Panc1 (cell line): ENCODE measurements around the gene KCND3. TPM values are rescaled to one million over a fixed set of nuclear protein-coding genes. Genes with fewer than 3 reads are reported as not detected.

ENCODE experiments used
- ATAC-seq: fragments of 200-7000 bp; cut with Tn5 transposase; 2 replicates; pipeline ENCODE4 v1.9.1; 2020; ENCODE audit warnings: mild to moderate bottlenecking, moderate library complexity
- BruUV-seq: library from RNA; stranded (reverse); fragments of 400-500 nt; replicated peaks from 2 replicates; lab custom pipeline; 2021; lab: Mats Ljungman, UMichigan
- CTCF ChIA-PET: fragments of 300-600 bp; sonication (Branson Sonifier 250); formaldehyde crosslinking; loops from one replicate; lab custom pipeline; 2022; ENCODE audit warnings: antibody characterized with exemption; lab: Charles Lee
- POLR2A ChIA-PET: fragments of 300-600 bp; sonication (Branson Sonifier 250); formaldehyde crosslinking; loops from one replicate; lab custom pipeline; 2022; ENCODE audit warnings: antibody characterized with exemption; lab: Charles Lee
- DNase-seq: peaks from one replicate; pipeline ENCODE4 v3.0.0-alpha.2; 2010; ENCODE audit warnings: low read depth, low spot score
- H3K27ac ChIP-seq: 2 replicates; pipeline ENCODE4 v1.5.1; 2011; ENCODE audit warnings: mild to moderate bottlenecking, low read length, inconsistent platforms
- H3K27me3 ChIP-seq: fragments of 200-500 bp; sonication (Bioruptor generic); 2 replicates; pipeline ENCODE4 v1.6.0; 2014; ENCODE audit warnings: low read length, inconsistent platforms; ENCODE audit not compliant: control insufficient read depth, insufficient read depth
- H3K36me3 ChIP-seq: fragments of 200-500 bp; sonication (Bioruptor generic); 2 replicates; pipeline ENCODE4 v1.5.1; 2014; ENCODE audit warnings: inconsistent platforms, mild to moderate bottlenecking, low read length, moderate library complexity; ENCODE audit not compliant: control insufficient read depth, insufficient read depth
- H3K4me1 ChIP-seq: 2 replicates; pipeline ENCODE4 v1.5.1; 2011; ENCODE audit warnings: inconsistent platforms, mild to moderate bottlenecking, low read length, moderate library complexity; ENCODE audit not compliant: control insufficient read depth, insufficient read depth
- H3K4me3 ChIP-seq, 2 experiments: 2 replicates each; pipeline ENCODE4 v1.5.1; 2011 to 2012; ENCODE audit warnings: low read depth in 2 of 2, low read length in 2 of 2, mild to moderate bottlenecking in 2 of 2, inconsistent platforms in 1 of 2, moderate library complexity in 1 of 2
- H3K9me3 ChIP-seq: fragments of 200-500 bp; sonication (Bioruptor generic); 2 replicates; pipeline ENCODE4 v1.5.1; 2014; ENCODE audit warnings: low read depth, mild to moderate bottlenecking, inconsistent platforms, low read length, moderate library complexity; ENCODE audit not compliant: control insufficient read depth, insufficient read depth
- CTCF ChIP-seq: fragments of 450-650 bp; IDR thresholded peaks from 2 replicates; pipeline ENCODE4 v1.5.1; 2017; ENCODE audit warnings: mild to moderate bottlenecking
- POLR2AphosphoS5 ChIP-seq: IDR thresholded peaks from 2 replicates; pipeline ENCODE4 v1.6.1; 2012; ENCODE audit warnings: mild to moderate bottlenecking, low read depth, low read length, moderate library complexity
- REST ChIP-seq, 2 experiments: IDR thresholded peaks; 2 replicates each; pipeline ENCODE4 v1.6.1; 2011 to 2012; ENCODE audit warnings: low read depth in 2 of 2, control low read depth in 1 of 2, low read length in 1 of 2, mild to moderate bottlenecking in 1 of 2, moderate library complexity in 1 of 2; ENCODE audit not compliant: insufficient read depth in 1 of 2
- TCF7L2 ChIP-seq: IDR thresholded peaks from 2 replicates; pipeline ENCODE4 v1.6.1; 2011; ENCODE audit warnings: mild to moderate bottlenecking, low read depth, low read length, inconsistent platforms
- in situ Hi-C: cut with HindIII; loops from 2 replicates; pipeline ENCODE4 v1.10.0; 2016; ENCODE audit warnings: low sequenced_read_pairs, low pct_unique_long_range_greater_than_20kb
- intact Hi-C: fragments of 100-400 bp; cut with micrococcal nuclease; formaldehyde crosslinking; loops from one replicate; pipeline ENCODE4 v1.10.0; 2022; ENCODE audit not compliant: unreplicated experiment
- total RNA-seq: library from RNA; stranded (reverse); gene quantifications from one replicate; pipeline ENCODE4 v1.2.1, GENCODE V29; 2021; ENCODE audit not compliant: unreplicated experiment

KCND3 gene
- total RNA-seq, 1 experiment from 2014 or later = not detected

GRCh38 chr1:111803951-111804350 lies 185.5 kb downstream of the KCND3 start:
- Histone ChIP-seq H3K27me3 (no peaks in the 10 kb centered on the region), H3K4me1 (no peaks in the 10 kb centered on the region), H3K9me3 (no peaks in the 10 kb centered on the region), H3K27ac (no peak overlapping the region), H3K4me3 (no peak overlapping the region), H3K36me3 (no peaks in the 10 kb centered on the region)
- in situ Hi-C loops = no loop called here
- DNase-seq = no peak
- TF ChIP-seq POLR2AphosphoS5 (no peak), REST (IDR thresholded peaks at IDR 0.05; ENCODE audit: insufficient read depth in 1 of 2, low read depth in 2 of 2, low read length in 1 of 2) (no peak), CTCF (no peak)
- POLR2A ChIA-PET = no interaction called here
- BruUV-seq = no TSS peak
- ATAC-seq = no peak
- intact Hi-C loops = no loop called here
- CTCF ChIA-PET = no interaction called here

- in situ Hi-C loops (no loop called here), intact Hi-C loops (no loop called here)
- DNase-seq = no peak
- Histone ChIP-seq H3K27ac (no peak overlapping the region), H3K4me3 (no peak overlapping the region), H3K36me3 (no peaks in the 10 kb centered on the region), H3K9me3 (no peaks in the 10 kb centered on the region), H3K27me3 (no peaks in the 10 kb centered on the region), H3K4me1 (no peaks in the 10 kb centered on the region)
- CTCF ChIA-PET = no interaction called here
- POLR2A ChIA-PET = no interaction called here
- no peak for ATAC-seq
- no peak for TF ChIP-seq REST (IDR thresholded peaks at IDR 0.05; ENCODE audit: insufficient read depth in 1 of 2, low read depth in 2 of 2, low read length in 1 of 2)
- no peak for TF ChIP-seq POLR2AphosphoS5
- no peak for TF ChIP-seq TCF7L2
- no TSS peak for BruUV-seq
These were observed 186.5 kb downstream of the KCND3 start for GRCh38 chr1:111802984-111803383.
